GM18858 (cell line): ENCODE measurements around the gene DNAJB2.
"Not testable (repeated sequence)": the region's sequence is repeated elsewhere in the genome, so short reads cannot be mapped to it uniquely, and the experiment has no call there.

Source experiments
- ATAC-seq: cut with Tn5 transposase; IDR thresholded peaks from one replicate; pipeline ENCODE4 v1.9.1; 2021; ENCODE audit not compliant: unreplicated experiment

Gene DNAJB2

DNA sequence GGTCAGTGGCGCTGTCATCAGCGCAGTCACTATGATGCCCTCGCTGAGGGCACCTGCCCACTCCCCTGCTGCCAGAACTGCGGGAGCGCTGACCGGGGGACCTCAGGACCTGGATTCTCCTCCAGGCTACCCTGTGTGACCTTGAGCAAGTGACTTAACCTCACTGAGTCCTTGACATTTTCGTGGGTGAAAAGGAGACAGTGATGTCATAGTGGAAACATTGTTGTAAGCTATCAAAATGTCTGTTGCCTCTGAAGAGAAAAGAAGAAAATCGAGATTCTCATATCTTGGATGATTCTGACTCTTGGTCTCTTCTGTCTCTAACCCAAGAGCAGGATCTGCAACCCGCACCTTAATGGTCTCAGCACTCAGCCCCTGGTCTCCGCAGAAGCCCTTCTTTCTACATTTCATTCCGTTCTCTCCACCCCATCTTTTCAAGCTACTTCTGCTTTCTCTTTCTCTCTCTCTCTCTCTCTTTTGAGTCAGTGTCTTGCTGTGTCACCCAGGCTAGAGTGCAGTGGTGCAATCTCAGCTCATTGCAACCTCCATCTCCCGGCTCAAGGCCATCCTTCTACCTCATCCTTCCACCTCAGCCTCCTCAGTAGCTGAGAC, 24.5 kb upstream of the DNAJB2 start:
- peak; percentile 24 for ATAC-seq

- not testable (repeated sequence) for ATAC-seq
These were observed 20.2 kb upstream of the DNAJB2 start for GRCh38 chr2:219258942-219259341.

DNA sequence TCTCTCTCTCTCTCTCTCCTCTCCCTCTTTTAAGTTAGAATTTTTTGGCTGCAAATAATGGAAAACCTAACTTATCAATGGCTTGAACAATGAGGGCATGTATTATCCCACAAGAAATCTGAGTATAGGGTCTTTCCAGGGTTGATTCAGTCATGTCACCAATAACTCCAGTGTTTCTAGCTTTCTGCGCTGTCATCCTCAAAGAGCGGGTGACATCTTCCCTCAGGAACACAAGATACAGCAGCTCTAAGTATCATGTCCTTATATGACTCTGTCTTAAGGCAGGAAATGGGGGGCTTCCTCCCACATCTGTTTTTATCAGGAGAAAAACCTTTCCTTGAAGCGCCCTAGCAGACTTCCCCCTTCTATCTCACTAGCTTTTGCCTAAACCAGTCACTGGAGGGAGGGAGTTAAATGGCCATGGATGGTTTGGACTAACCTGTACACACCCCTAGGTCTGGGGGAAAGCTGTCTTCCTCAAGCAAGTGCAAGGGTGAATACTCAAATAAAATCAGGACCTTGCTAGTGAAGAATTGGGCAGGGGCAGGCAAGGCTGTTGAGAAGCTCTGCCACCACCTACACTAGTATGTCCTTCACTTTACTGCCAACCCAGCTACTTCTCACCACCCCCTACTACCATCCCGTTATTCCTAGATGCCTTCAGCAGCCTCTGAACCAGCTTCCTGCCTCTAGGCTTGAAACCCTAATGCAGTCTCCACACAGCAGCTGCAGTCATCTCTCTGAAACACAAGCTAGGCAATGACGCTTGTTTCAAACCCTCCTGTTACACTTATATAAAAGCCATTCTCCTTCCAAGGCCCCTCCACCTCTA, 17.9 kb upstream of the DNAJB2 start:
- ATAC-seq, result no peak

DNA sequence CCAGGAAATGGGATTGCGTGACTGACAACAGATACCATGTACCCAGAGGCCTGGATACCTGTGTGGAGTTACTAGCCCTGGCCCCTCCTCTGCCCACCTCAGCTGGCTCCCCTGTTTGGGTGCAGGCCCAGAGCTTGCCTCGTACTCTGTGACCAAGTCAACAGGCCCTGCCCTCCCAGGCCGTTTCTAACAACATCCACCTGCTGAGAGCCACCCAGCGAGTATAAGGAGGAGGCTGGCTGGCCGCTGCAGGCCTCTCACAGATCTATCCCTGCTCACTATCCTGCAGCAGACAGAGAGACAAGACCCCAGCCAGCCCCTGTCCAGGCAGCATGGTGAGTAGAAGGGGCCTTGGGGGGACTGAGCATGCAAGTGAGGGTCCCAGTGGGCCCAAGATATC, 12.9 kb upstream of the DNAJB2 start:
- no peak for ATAC-seq

DNA sequence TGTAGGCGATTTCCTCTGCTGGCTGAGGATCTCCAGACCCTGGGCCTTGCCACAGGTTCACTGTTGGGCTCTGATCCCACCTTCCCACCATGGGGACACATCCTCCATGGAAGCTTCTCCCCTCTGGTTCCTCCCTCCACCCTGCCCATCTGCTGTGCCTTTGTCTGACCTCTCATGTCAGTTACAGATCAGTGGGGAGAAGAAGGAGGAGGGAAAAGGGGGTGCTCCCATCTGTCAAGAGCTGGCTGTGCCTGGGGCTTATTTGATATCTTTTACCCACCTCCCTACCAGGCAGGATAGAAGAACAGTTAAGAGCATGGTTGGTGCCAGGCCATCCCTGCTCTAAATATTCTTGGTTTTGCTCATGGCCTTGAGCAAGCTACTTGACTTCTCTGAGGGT, 12.3 kb upstream of the DNAJB2 start:
- ATAC-seq, result no peak

DNA sequence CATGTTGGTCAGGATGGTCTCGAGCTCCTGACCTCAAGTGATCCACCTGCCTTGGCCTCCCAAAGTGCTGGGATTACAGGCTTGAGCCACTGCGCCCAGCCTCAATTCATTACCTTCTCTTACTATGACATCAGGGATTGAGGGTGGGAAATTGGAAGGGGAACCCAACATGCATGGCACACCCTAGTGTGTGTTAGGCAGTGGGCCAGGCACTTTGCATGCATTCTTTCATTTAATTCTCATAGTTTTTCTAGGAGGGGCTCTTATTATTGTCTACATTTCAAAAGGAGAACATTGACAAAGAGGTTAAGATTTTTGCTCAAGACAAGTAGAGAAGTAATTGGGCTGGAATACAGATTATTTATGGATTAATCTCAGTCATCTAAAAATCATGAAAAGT, 10.9 kb upstream of the DNAJB2 start:
- no peak for ATAC-seq

GRCh38 chr2:219269362-219270054, 9.7 kb upstream of the DNAJB2 start:
- no peak for ATAC-seq

DNA sequence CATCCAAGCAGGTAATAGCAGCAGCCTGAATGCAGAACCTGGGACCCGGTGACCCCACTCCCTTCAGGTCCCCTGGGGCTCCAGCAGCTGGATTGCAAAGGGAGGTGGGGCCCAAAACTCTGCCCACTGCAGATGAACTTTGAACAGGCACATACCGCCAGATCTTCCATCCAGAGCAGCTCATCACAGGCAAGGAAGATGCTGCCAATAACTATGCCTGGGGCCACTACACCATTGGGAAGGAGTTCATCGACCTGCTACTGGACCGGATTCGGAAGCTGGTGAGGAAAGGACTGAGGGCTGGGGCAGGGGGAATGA, 9.2 kb upstream of the DNAJB2 start:
- ATAC-seq, result no peak

- no peak for ATAC-seq
These were observed 8.1 kb upstream of the DNAJB2 start for GRCh38 chr2:219271021-219271420.

- no peak for ATAC-seq
These were observed 6.8 kb upstream of the DNAJB2 start for GRCh38 chr2:219272356-219272755.

DNA sequence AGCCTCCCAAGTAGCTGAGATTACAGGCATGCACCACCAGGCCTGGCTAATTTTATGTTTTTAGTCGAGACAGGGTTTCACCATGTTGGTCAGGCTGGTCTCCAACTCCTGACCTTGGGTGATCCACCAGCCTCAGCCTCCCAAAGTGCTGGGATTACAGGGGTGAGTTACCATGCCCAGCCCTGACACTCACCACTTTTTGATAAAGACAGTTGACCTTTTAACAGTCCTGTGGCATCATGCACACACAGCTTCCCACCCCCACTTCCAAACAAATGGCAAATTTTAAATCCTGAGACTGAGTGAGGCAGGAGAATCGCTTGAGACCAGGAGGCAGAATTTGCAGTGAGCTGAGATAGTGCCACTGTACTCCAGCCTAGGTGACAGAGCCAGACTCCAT, 6.2 kb upstream of the DNAJB2 start:
- ATAC-seq, result no peak

DNA sequence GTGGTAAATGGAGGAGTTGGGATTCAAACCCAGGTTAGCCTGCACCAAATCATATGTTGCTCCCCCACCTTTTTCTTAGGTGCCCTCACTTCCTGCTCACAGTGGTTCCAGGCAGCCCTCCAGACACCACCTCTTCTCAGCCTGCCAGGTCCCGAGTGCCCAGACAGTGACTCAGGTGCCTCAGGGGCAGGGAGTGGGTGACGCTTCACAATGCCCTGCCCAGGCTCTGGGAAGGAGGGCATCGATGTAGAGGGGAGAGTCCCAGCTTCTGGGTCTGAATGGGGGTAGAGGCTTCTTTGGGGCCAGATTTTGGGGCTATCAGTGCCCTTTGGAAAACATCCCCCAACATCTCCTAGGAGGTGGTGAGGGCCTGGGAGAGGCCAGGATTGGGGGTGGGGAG, 5.2 kb upstream of the DNAJB2 start:
- no peak for ATAC-seq

DNA sequence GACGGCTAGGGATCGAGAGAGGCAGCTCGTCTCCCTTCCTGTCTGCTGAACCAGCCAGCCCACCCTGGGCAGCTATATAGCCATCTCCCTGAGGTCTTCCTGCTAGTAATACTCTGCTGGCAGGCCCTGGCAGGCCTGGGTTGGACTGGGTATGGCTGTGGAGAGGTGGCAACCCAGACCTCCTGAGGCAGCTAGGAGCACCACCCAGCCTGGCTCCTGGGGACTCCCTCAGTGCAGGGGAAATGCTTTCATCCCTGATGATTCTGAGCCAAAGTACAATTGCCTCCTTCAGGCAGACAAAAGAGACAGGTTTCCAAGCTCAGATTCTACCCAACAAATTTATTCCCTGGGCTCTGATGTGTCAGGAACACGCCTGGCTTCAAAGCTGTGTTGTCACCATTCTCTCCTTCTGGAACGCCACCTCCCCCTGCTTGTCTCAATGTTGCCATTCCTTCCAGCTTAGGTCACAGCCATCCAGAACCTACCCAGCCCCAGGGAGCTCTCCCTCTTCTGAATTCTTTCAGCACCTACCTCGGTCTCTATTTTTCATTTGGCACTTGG, 4.7 kb upstream of the DNAJB2 start:
- ATAC-seq, result no peak

GRCh38 chr2:219277703-219278654, 1.2 kb upstream of the DNAJB2 start:
- ATAC-seq, result no peak

DNA sequence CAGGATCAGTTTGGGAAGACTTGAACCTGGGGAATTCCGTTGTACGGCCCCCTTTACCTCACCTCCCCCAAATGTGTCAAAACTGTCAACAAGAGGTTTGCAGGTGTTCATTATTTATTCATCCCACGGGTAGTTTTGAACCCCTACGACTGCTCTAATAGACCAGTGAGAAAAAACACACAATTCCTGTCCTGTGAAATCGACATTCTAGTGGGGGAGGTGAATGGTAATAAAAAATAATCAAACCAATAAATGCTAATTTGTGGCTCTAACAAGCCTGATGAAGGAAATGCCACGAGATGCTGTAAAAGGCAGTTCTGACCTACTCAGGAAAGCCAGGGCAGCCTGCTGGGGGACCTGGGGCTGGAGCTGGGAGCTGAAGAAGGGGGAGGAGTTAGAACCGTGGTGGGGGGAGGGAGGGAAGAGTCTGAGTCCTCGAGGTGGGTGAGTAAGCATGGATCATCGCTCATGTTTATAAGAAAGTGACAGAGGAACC, 463 bp upstream of the DNAJB2 start:
- ATAC-seq, result no peak

DNA sequence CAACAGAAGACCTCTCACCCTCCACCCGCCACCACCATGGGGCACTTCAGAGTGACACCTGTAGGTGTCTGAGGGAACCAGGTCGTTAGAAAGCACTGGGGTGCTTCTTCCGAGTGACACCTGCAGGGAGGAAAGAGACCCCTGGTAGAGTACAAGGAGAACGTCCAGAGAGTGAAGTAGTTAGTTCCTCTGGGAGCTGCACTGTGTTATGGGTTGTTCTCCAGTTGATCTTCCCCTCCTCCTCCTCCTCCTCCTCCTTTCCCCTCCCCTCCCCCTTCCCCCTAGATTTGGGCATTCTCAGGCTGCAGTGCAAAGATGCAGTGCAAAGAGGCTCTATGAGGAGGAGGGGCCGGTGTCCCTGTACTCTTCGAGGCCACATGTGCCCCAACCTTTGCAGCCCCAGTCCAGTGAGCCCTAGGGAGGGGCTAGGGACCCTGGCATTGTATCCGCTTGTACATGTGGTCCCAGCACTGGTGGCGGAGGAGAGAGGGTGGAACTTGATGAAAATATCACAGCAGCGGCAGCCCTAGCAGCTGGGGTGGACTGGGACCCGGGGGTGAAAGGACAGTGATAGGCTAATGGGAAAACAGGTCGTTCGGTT, 850 bp downstream of the DNAJB2 start:
- no peak for ATAC-seq

DNA sequence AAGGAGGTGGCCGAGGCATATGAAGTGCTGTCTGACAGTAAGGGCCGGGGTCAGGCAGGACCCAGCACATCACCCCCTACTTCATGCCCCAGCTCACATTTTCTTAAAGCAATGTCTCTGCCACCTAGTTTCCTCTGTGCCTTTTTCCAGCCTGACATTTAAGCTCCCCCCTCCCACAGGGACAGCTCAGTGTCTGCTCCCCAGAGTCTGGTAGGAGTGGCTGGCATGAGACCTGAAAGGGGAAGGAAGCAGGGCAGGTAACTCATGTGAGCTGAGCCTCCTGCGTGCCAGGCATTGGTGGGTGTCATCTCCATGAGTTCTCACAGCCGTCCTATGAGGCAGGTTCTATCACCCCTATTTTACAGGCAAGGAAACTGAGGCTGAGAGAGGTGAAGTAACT, 1.5 kb downstream of the DNAJB2 start:
- no peak for ATAC-seq

DNA sequence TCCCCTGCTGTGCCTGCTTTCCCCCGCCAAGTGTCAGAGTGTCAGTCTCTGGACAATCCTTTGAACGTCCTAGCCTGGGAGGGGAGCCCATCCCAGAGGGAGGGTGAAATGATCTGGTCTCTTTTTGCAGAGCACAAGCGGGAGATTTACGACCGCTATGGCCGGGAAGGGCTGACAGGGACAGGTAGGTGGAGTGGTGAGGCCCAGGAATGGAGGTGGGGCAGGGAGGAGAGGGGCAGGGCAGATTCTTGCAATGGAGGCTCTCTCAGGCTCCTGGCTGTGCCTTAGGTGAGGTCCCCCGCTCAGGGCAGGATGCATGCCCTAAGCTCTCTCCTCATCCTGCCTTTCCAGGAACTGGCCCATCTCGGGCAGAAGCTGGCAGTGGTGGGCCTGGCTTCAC, 2.4 kb downstream of the DNAJB2 start:
- no peak for ATAC-seq

DNA sequence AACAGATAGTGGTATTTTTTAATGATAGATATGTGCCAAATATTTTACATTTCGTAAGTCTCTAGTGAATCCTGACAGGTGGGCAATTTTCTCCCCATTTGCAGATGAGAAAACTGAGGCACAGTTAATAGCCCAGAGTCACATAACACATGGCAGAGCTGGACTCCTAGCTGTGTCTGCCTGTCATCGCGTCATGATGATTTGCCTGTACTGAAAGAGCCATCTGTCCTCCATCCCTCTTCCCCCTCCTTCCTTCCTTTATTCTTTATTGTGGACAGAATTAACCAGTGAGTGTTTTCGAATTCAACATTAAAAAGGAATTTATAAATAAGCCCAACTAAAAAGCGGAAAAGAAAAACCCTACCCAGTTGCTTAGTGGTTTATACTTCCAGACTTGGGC, 3.2 kb downstream of the DNAJB2 start:
- ATAC-seq, result no peak

GRCh38 chr2:219282943-219283581, 3.9 kb downstream of the DNAJB2 start:
- ATAC-seq, result no peak
